Fibroblast of villous mesenchyme (primary cell): Measurements from ENCODE around the gene CUL3. TPM values are rescaled to one million over a fixed set of nuclear protein-coding genes. Genes with fewer than 3 reads are reported as not detected.

Experiments
- DNase-seq: peaks from one replicate; pipeline ENCODE4 v3.0.0-alpha.2; 2010; ENCODE audit warnings: low read depth
- H3K4me3 ChIP-seq: 2 replicates; pipeline ENCODE4 v1.5.1; 2011; ENCODE audit warnings: low read depth, mild to moderate bottlenecking, low read length
- CTCF ChIP-seq: IDR thresholded peaks from 2 replicates; pipeline ENCODE4 v1.5.1; 2012; ENCODE audit warnings: low read depth, mild to moderate bottlenecking, low read length; ENCODE audit not compliant: insufficient read depth
- total RNA-seq: library from RNA; depleted of rRNA; stranded (reverse); fragments of >200 nt; gene quantifications from 2 replicates; pipeline ENCODE4 v1.2.3, GENCODE V29; 2012

The CUL3 gene
- total RNA-seq, 1 donor = 82.5 TPM

GRCh38 chr2:224560549-224560948 is 24.6 kb downstream of the CUL3 start:
- no peak for TF ChIP-seq CTCF
- no peak for DNase-seq
- no peak overlapping the region for H3K4me3 ChIP-seq

- no peak for TF ChIP-seq CTCF
- DNase-seq = no peak
- no peak overlapping the region for H3K4me3 ChIP-seq
Measured at GRCh38 chr2:224557610-224558009, 27.6 kb downstream of the CUL3 start.

- no peak for DNase-seq
- no peak overlapping the region for H3K4me3 ChIP-seq
- no peak for TF ChIP-seq CTCF
Measured at GRCh38 chr2:224556381-224556780, 28.8 kb downstream of the CUL3 start.

- no peak overlapping the region for H3K4me3 ChIP-seq
- DNase-seq = no peak
- no peak for TF ChIP-seq CTCF
Measured at GRCh38 chr2:224555823-224556366, 29.3 kb downstream of the CUL3 start.

- no peak for DNase-seq
- TF ChIP-seq CTCF = no peak
Measured at GRCh38 chr2:224552771-224553170, 32.4 kb downstream of the CUL3 start.

GRCh38 chr2:224551693-224552092 is 33.5 kb downstream of the CUL3 start:
- TF ChIP-seq CTCF = no peak
- no peak for DNase-seq
- no peak overlapping the region for H3K4me3 ChIP-seq

More at GRCh38 chr2:224552771-224553170, 32.4 kb downstream of the CUL3 start:
- no peak overlapping the region for H3K4me3 ChIP-seq

- DNase-seq = no peak
- H3K4me3 ChIP-seq = no peak overlapping the region
- no peak for TF ChIP-seq CTCF
Measured at GRCh38 chr2:224546926-224547325, 38.2 kb downstream of the CUL3 start.
